Measurements from ENCODE around the gene BPIFB4. TPM values are rescaled to one million over a fixed set of nuclear protein-coding genes. Genes with fewer than 3 reads are reported as not detected.
A peak's percentile ranks its signal among the peaks of the same experiment; 100 is the strongest.

Gene BPIFB4
- total and polyA plus RNA-seq, 4 donors, result 0.25 TPM; not detected in 3

- no peak for TF ChIP-seq CTCF (IDR thresholded peaks at IDR 0.05; ENCODE audit: control extremely low read depth, extremely low read depth)
- 89 to 91% methylated on average over 6 of the region's 6 CpGs for WGBS, 2 donors
These were observed 16.2 kb upstream of the BPIFB4 start for GRCh38 chr20:33063271-33063670.

GRCh38 chr20:33064572-33065287 is 14.7 kb upstream of the BPIFB4 start:
- H3K9me3 ChIP-seq (ENCODE audit: control insufficient read depth in 4 of 4, insufficient read depth in 3 of 4, low read length in 3 of 4), result no peaks in the 10 kb centered on the region
- WGBS, 2 donors, result 72 to 83% methylated on average over 11 of the region's 11 CpGs
- H3K27me3 ChIP-seq (ENCODE audit: control insufficient read depth in 3 of 3, insufficient read depth in 3 of 3, low read length in 2 of 3), result no peaks in the 10 kb centered on the region
- TF ChIP-seq CTCF (IDR thresholded peaks at IDR 0.05; ENCODE audit: control extremely low read depth, extremely low read depth), result no peak
- peaks cover 0 to 4% (median 0%) of the 10 kb centered on the region in 5 donors for H3K4me1 ChIP-seq (ENCODE audit: control insufficient read depth in 5 of 5, insufficient read depth in 5 of 5, low read length in 5 of 5)
- peak in 1 of 3 donors; percentile 44 for DNase-seq
- no peak overlapping the region for H3K27ac ChIP-seq (ENCODE audit: low read depth in 1 of 2, low read length in 1 of 2)
- H3K9ac ChIP-seq (ENCODE audit: insufficient read depth in 1 of 2, low read length in 2 of 2), result no peak overlapping the region
- no peaks in the 10 kb centered on the region for H3K36me3 ChIP-seq (ENCODE audit: control insufficient read depth in 4 of 4, insufficient read depth in 4 of 4, low read length in 4 of 4)
- ATAC-seq (ENCODE audit: insufficient read depth, low FRiP score), result no peak
- no peak overlapping the region for H3K4me3 ChIP-seq

More at GRCh38 chr20:33063271-33063670, 16.2 kb upstream of the BPIFB4 start:
- Histone ChIP-seq H3K4me3 (no peak overlapping the region), H3K27ac (ENCODE audit: low read depth in 1 of 2, low read length in 1 of 2) (no peak overlapping the region), H3K9me3 (ENCODE audit: control insufficient read depth in 4 of 4, insufficient read depth in 3 of 4, low read length in 3 of 4) (peaks cover 0 to 2% (median 0%) of the 10 kb centered on the region in 4 donors), H3K36me3 (ENCODE audit: control insufficient read depth in 4 of 4, insufficient read depth in 4 of 4, low read length in 4 of 4) (no peaks in the 10 kb centered on the region), H3K27me3 (ENCODE audit: control insufficient read depth in 3 of 3, insufficient read depth in 3 of 3, low read length in 2 of 3) (no peaks in the 10 kb centered on the region), H3K9ac (ENCODE audit: insufficient read depth in 1 of 2, low read length in 2 of 2) (no peak overlapping the region), H3K4me1 (ENCODE audit: control insufficient read depth in 5 of 5, insufficient read depth in 5 of 5, low read length in 5 of 5) (peaks cover 0 to 4% (median 0%) of the 10 kb centered on the region in 5 donors)
- DNase-seq (no peak), ATAC-seq (ENCODE audit: insufficient read depth, low FRiP score) (no peak)

GRCh38 chr20:33065785-33066184 is 13.7 kb upstream of the BPIFB4 start:
- DNase-seq (no peak), ATAC-seq (ENCODE audit: insufficient read depth, low FRiP score) (no peak)
- no peak for TF ChIP-seq CTCF (IDR thresholded peaks at IDR 0.05; ENCODE audit: control extremely low read depth, extremely low read depth)
- Histone ChIP-seq H3K27ac (ENCODE audit: low read depth in 1 of 2, low read length in 1 of 2) (no peak overlapping the region), H3K9me3 (ENCODE audit: control insufficient read depth in 4 of 4, insufficient read depth in 3 of 4, low read length in 3 of 4) (no peaks in the 10 kb centered on the region), H3K4me1 (ENCODE audit: control insufficient read depth in 5 of 5, insufficient read depth in 5 of 5, low read length in 5 of 5) (peaks cover 0 to 4% (median 0%) of the 10 kb centered on the region in 5 donors), H3K4me3 (no peak overlapping the region), H3K27me3 (ENCODE audit: control insufficient read depth in 3 of 3, insufficient read depth in 3 of 3, low read length in 2 of 3) (no peaks in the 10 kb centered on the region), H3K9ac (ENCODE audit: insufficient read depth in 1 of 2, low read length in 2 of 2) (no peak overlapping the region), H3K36me3 (ENCODE audit: control insufficient read depth in 4 of 4, insufficient read depth in 4 of 4, low read length in 4 of 4) (no peaks in the 10 kb centered on the region)
- WGBS, 2 donors, result 76 to 89% methylated on average over 9 of the region's 9 CpGs
